ENCODE measurements around the gene PTN. TPM values are rescaled to one million over a fixed set of nuclear protein-coding genes. Genes with fewer than 3 reads are reported as not detected.

Gene PTN
- total RNA-seq, 2 experiments from 2014 or later, result not detected

GRCh38 chr7:137335814-137336213, 7.7 kb downstream of the PTN start:
- no peak overlapping the region for H3K4me2 ChIP-seq (ENCODE audit: low read length)
- POLR2A ChIA-PET, result interaction anchor here (0.7 to 0.8 kb wide), 4 partner anchors 10 to 1792 kb away, joined by 3 read pairs; no protein-coding TSS in a partner anchor
- no peak for DNase-seq (ENCODE audit: low spot score)
- no peak overlapping the region for H2AFZ ChIP-seq (ENCODE audit: low read length)
- H3K9me3 ChIP-seq (ENCODE audit: low read length), result no peaks in the 10 kb centered on the region
- H4K20me1 ChIP-seq (ENCODE audit: insufficient read depth, low read length), result no peaks in the 10 kb centered on the region
- intact Hi-C loops (cut with micrococcal nuclease; ENCODE audit: unreplicated experiment), result no loop called here
- CTCF ChIA-PET (ENCODE audit: unreplicated experiment), result no interaction called here
- no peaks in the 10 kb centered on the region for H3K9me2 ChIP-seq (ENCODE audit: insufficient read depth, low read length)
- no peaks in the 10 kb centered on the region for H3K79me2 ChIP-seq (ENCODE audit: insufficient read depth, low read depth, low read length)
- no peaks in the 10 kb centered on the region for H3K36me3 ChIP-seq (ENCODE audit: insufficient read depth, low read length)
- H3K27ac ChIP-seq (ENCODE audit: low read depth, low read length, poor library complexity, severe bottlenecking), result no peak overlapping the region
- no peaks in the 10 kb centered on the region for H3K4me1 ChIP-seq (ENCODE audit: insufficient read depth, low read length, poor library complexity, severe bottlenecking)
- no peak overlapping the region for H3K4me3 ChIP-seq (ENCODE audit: low read depth, low read length, poor library complexity, severe bottlenecking)
- no TSS peak for BruUV-seq (replicated peaks)
- TF ChIP-seq EZH2phosphoT487 (IDR thresholded peaks at IDR 0.05; ENCODE audit: borderline replicate concordance, low read depth, low read length), result no peak
- TF ChIP-seq, protein P1, sequence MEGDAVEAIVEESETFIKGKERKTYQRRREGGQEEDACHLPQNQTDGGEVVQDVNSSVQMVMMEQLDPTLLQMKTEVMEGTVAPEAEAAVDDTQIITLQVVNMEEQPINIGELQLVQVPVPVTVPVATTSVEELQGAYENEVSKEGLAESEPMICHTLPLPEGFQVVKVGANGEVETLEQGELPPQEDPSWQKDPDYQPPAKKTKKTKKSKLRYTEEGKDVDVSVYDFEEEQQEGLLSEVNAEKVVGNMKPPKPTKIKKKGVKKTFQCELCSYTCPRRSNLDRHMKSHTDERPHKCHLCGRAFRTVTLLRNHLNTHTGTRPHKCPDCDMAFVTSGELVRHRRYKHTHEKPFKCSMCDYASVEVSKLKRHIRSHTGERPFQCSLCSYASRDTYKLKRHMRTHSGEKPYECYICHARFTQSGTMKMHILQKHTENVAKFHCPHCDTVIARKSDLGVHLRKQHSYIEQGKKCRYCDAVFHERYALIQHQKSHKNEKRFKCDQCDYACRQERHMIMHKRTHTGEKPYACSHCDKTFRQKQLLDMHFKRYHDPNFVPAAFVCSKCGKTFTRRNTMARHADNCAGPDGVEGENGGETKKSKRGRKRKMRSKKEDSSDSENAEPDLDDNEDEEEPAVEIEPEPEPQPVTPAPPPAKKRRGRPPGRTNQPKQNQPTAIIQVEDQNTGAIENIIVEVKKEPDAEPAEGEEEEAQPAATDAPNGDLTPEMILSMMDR (conservative IDR thresholded peaks at IDR 0.05; ENCODE audit: low read length), result no peak

- CTCF ChIA-PET (ENCODE audit: unreplicated experiment), result no interaction called here
- Histone ChIP-seq H3K79me2 (ENCODE audit: insufficient read depth, low read depth, low read length) (no peaks in the 10 kb centered on the region), H4K20me1 (ENCODE audit: insufficient read depth, low read length) (no peaks in the 10 kb centered on the region), H3K4me3 (ENCODE audit: low read depth, low read length, poor library complexity, severe bottlenecking) (no peak overlapping the region), H3K9me2 (ENCODE audit: insufficient read depth, low read length) (no peaks in the 10 kb centered on the region), H2AFZ (ENCODE audit: low read length) (no peak overlapping the region), H3K9me3 (ENCODE audit: low read length) (no peaks in the 10 kb centered on the region), H3K36me3 (ENCODE audit: insufficient read depth, low read length) (no peaks in the 10 kb centered on the region), H3K27ac (ENCODE audit: low read depth, low read length, poor library complexity, severe bottlenecking) (no peak overlapping the region), H3K4me1 (ENCODE audit: insufficient read depth, low read length, poor library complexity, severe bottlenecking) (no peaks in the 10 kb centered on the region), H3K4me2 (ENCODE audit: low read length) (no peak overlapping the region)
- no TSS peak for BruUV-seq (replicated peaks)
- POLR2A ChIA-PET, result no interaction called here
- TF ChIP-seq EZH2phosphoT487 (IDR thresholded peaks at IDR 0.05; ENCODE audit: borderline replicate concordance, low read depth, low read length), result no peak
- TF ChIP-seq, protein P1 (conservative IDR thresholded peaks at IDR 0.05; ENCODE audit: low read length), result no peak
- intact Hi-C loops (cut with micrococcal nuclease; ENCODE audit: unreplicated experiment), result no loop called here
- DNase-seq (ENCODE audit: low spot score), result no peak
Observed at GRCh38 chr7:137331378-137331777, 12.2 kb downstream of the PTN start.

DNA sequence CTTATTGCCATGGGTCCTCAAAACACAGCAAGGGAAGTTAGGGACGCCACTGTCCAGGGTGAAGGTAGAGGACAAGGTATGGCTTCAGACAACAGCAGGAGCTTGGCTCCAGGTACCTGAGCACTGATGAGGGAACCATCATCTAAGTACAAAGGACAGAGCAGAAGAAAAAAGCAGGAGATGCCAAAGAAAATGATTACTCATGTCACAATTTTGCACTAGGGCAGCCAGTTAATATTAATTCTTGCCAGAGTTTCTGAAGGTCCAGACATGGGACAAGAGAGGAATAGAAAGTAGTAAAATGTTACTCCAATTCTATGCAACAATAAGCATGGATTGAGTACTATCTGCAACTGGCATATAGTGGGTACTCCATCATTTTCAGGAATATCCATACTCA, 14.1 kb downstream of the PTN start:
- H3K9me3 ChIP-seq (ENCODE audit: low read length), result no peaks in the 10 kb centered on the region
- no peak overlapping the region for H3K27ac ChIP-seq (ENCODE audit: low read depth, low read length, poor library complexity, severe bottlenecking)
- no peak overlapping the region for H3K4me2 ChIP-seq (ENCODE audit: low read length)
- no peak overlapping the region for H3K4me3 ChIP-seq (ENCODE audit: low read depth, low read length, poor library complexity, severe bottlenecking)
- intact Hi-C loops (cut with micrococcal nuclease; ENCODE audit: unreplicated experiment), result no loop called here
- H3K36me3 ChIP-seq (ENCODE audit: insufficient read depth, low read length), result no peaks in the 10 kb centered on the region
- H4K20me1 ChIP-seq (ENCODE audit: insufficient read depth, low read length), result no peaks in the 10 kb centered on the region
- no peak for DNase-seq (ENCODE audit: low spot score)
- H2AFZ ChIP-seq (ENCODE audit: low read length), result no peak overlapping the region
- ChIA-PET POLR2A (no interaction called here), CTCF (ENCODE audit: unreplicated experiment) (no interaction called here)
- no peaks in the 10 kb centered on the region for H3K9me2 ChIP-seq (ENCODE audit: insufficient read depth, low read length)
- H3K79me2 ChIP-seq (ENCODE audit: insufficient read depth, low read depth, low read length), result no peaks in the 10 kb centered on the region
- TF ChIP-seq, protein P1 (conservative IDR thresholded peaks at IDR 0.05; ENCODE audit: low read length), result no peak
- no peaks in the 10 kb centered on the region for H3K4me1 ChIP-seq (ENCODE audit: insufficient read depth, low read length, poor library complexity, severe bottlenecking)
- BruUV-seq (replicated peaks), result no TSS peak

Data from OCI-LY7 (cell line).